PFSK-1 (cell line): Measurements from ENCODE around the gene TRIP10.

Experiments used
- REST ChIP-seq, 2 experiments: IDR thresholded peaks; 2 replicates each; pipeline versions ENCODE4 v1.6.1 to v1.8.0; 2011 to 2012; ENCODE audit warnings: low read depth in 2 of 2, low read length in 2 of 2, control low read depth in 1 of 2, inconsistent platforms in 1 of 2, mild to moderate bottlenecking in 1 of 2, moderate library complexity in 1 of 2; ENCODE audit not compliant: insufficient read depth in 1 of 2
- SIN3A ChIP-seq: IDR thresholded peaks from 2 replicates; pipeline ENCODE4 v1.6.1; 2012; ENCODE audit warnings: mild to moderate bottlenecking, low read length, moderate library complexity, borderline replicate concordance; ENCODE audit not compliant: insufficient read depth

GRCh38 chr19:6729573-6730152 is 9.8 kb upstream of the TRIP10 start:
- TF ChIP-seq SIN3A = no peak
- no peak for TF ChIP-seq REST (IDR thresholded peaks at IDR 0.05; ENCODE audit: insufficient read depth in 1 of 2, low read depth in 2 of 2, low read length in 2 of 2)
